DMS114 treated with DMSO at 0.1 percent for 48 hours (cell line): ENCODE data around the gene ERBB4.

Experiments
- DNase-seq: peaks from one replicate; lab custom pipeline; 2025; ENCODE audit not compliant: unreplicated experiment; lab: John Stamatoyannopoulos, UW

ERBB4 gene

GRCh38 chr2:212367431-212367830 lies 171.2 kb downstream of the ERBB4 start:
- no peak for DNase-seq

DNA sequence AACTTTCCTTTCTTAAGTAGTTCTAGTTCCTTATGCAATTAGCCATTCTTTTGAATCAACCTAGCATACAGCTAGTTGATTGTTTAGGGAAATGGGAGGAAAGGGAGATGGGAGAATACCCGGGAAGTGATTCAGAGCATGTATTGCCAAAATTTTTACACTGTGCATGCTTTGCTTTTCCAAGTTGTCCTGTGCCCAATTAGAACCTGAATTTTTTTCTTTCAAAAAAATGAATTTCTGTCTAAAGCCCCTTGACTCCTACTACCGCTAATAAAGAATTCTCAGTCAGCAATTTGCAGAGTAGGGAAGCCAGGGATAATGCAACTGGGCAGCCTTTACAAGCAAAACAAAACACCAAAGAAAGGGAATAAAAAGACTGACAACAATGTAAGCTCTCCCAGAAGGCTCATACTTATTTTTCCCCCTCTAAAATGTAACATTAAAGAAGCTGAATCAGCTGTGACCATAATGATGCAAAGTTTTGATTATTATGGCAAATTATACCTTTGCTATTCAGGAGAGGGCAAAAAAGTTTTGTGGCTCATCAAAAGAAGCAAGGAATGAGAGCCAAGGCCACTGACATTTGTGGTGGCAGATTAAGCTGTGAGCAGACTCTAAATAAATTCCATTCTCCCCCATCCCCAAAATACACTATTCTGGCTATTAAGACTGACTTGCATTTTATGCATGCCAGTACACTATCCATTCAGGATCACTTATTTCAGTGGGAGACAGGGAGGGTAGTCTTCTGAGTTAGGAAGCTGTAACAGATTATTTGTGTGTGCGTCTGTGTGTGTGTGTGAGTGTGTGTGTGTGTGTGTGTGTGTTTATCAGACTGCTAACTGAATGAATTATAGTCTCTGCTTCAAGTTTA lies 174.3 kb downstream of the ERBB4 start:
- no peak for DNase-seq

DNA sequence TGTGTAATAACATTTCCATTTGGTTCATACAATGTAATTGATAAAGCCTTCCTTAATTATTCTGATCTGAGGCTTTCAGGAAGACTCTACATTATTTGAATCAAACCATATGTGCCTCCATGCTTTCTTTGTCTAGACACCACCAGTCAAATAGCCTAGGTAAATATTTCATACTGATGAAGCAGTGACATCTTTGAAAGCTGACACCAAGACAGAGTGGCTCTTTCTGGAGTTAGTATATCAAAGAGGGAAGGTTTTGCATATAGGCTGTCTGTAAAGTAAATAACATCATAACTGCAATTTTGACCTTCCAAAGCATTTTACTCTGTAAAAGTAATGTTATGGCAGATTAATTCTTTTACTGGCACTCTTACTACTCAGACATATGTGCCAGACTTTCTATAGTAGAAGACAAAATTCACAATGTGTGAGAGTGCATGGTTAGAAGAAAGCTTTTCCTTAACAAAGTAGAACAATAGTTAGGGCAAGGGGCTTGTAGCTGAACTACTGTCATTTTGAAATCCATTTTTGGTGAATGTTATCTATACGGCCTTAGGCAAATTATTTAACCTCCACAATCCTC lies 177.3 kb downstream of the ERBB4 start:
- no peak for DNase-seq

DNA sequence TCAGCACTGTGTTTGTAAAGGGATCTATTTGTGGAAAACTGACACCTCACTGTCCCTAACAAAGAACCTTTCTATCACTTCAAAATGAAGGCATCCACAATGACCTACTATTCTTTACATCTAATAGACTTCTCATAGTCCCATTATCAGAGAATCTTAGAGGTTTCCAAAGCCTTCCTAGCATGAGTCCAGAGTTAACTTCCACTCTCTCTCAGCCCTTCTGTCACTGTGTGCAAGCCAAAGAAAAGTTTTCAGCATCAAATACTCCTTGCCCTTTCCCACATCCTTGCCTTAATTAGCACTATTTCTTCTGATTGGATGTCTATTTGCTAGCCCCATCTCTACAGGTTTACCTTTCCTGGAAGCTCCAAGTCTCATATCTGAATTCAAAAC lies 178.5 kb downstream of the ERBB4 start:
- no peak for DNase-seq

DNA sequence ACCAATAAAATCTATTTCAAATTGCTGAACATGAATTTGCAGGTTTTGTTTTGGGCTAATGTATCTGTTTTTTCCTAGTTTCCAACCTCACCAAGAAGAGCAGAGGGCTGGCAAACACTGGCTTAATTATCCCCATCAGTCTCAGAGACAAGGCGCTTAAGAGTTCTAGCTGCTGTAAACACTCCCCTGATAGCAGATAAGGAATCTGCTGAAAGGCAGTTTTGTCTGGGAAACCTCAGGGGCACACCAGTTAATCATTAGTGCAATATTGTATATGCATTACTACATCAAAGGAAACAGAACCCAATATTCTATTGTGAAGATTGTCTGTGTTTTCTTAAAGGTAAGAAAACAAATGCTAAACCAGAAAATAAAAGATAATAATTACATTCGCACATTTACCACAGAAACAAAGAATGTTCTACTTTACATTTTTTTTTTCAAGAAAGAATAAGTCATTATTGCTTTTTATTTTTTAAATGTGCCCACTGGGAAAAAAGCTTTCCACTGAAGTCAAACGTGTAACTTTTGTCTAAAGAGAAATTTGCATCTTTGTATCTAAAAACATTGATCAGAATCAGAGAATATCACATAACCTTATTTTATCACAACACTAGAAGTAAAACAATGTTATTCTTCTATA lies 179.1 kb downstream of the ERBB4 start:
- no peak for DNase-seq

- no peak for DNase-seq
Measured at GRCh38 chr2:212357606-212358005, 181.0 kb downstream of the ERBB4 start.

DNA sequence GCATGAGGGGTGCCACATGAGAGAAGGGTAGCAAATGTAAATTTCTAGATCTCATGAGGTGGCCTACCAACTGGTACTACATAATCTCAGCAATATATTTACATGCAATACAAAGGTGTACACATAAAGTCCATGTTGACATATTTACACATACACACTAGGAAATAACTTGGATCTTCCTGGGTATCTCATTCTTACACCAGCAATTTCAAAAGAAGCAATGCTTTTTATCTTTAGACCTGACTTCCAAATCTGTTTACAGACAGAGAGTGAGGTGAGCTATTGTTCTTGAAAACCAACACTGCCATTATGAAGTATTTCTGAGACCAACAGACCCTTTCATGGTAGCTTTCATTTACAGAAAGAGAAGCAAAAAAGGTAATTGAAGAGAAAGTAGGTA lies 184.2 kb downstream of the ERBB4 start:
- DNase-seq = no peak

- no peak for DNase-seq
Measured at GRCh38 chr2:212348501-212348900, 190.1 kb downstream of the ERBB4 start.

GRCh38 chr2:212346865-212347264 lies 191.7 kb downstream of the ERBB4 start:
- DNase-seq = no peak

- DNase-seq = no peak
Measured at GRCh38 chr2:212345966-212346365, 192.6 kb downstream of the ERBB4 start.

- DNase-seq = no peak
Measured at GRCh38 chr2:212344131-212344530, 194.5 kb downstream of the ERBB4 start.

- no peak for DNase-seq
Measured at GRCh38 chr2:212343167-212343566, 195.4 kb downstream of the ERBB4 start.

DNA sequence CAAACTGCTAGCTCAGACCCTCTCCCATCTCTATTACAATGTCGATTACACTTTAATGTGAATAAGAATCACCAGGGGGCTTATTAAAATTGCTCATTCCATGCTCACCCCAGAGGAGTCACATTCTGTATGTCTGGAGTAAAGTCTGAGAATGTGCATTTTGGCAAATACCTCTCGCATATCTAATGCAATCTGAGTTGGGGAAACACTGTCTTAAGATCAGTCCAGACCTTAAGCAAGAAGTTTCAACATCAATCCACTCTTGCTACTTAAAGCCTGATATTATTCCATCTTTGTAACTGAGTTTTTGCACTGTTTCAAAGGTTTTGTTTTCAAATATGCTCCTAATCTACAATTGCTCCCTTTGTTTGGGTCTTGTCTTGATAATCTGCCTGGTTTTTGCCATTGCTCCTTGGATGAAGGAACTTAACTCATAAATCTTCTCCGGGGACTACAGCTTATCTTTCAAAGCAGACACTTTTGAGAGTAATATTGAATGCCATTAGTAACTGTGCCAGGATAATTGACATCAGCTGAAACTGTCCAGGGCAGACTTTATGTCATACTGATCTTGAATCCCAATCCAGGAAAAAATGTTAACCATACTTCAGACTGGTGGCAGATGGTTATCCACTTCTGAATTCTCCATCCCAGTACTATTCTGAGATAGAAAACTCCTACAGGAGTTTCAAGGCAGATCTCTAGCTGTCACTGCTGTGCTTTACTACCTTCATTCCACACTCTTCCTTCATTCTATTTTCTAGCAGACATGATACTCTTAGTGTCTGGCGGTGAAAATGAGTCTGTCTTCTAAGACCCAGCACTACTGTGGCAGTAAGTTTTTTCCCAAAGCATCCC lies 200.9 kb downstream of the ERBB4 start:
- no peak for DNase-seq

- DNase-seq = no peak
Measured at GRCh38 chr2:212337036-212337435, 201.6 kb downstream of the ERBB4 start.

GRCh38 chr2:212330263-212330662 lies 208.3 kb downstream of the ERBB4 start:
- no peak for DNase-seq

GRCh38 chr2:212328712-212329496 lies 209.7 kb downstream of the ERBB4 start:
- DNase-seq = no peak

- DNase-seq = no peak
Measured at GRCh38 chr2:212328136-212328535, 210.5 kb downstream of the ERBB4 start.

DNA sequence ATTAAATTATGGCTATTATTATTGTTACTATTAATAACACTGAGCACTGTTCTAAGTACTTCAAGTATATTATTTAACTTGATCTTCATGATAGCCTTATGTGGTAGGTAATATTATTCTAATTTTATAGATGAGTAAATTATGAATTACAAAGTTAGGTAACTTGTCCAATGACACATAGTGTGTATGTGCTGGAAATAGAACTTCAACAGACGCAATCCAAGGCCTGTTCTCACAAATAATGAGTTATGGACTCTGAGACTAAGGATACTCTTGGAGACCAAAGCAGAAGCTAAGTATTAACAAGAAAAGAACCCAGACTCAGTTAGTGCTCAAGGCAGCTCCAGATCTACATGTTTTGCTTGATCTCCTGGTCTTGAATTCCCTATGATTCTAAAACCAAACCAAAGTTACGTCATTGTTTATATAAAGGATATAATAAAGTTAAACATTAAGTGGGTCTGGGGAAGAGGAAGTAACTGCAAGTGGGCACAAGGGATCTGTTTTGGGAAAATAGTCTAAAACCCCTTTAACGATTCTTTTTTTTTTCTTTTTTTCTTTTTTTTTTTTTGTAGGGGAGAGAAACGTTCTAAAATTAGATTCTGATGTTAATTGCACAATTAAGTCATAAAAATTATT lies 211.3 kb downstream of the ERBB4 start:
- DNase-seq = no peak

- DNase-seq = no peak
Measured at GRCh38 chr2:212318636-212319035, 220.0 kb downstream of the ERBB4 start.

GRCh38 chr2:212314680-212315079 lies 223.9 kb downstream of the ERBB4 start:
- no peak for DNase-seq
